Hematopoietic multipotent progenitor cell treated with erythropoietin and hydrocortisone succinate and interleukin-3 and kit ligand, for 8 days (in vitro differentiated cells): ENCODE data around the gene TOMM40.
"Not testable (repeated sequence)": the region's sequence is repeated elsewhere in the genome, so short reads cannot be mapped to it uniquely, and the experiment has no call there.

Experiments used
- DNase-seq: peaks from one replicate; pipeline ENCODE4 v3.0.0-alpha.2; 2015

Gene TOMM40

GRCh38 chr19:44900328-44901244 lies 9.5 kb downstream of the TOMM40 start:
- no peak for DNase-seq

GRCh38 chr19:44903216-44903601 lies 12.2 kb downstream of the TOMM40 start:
- DNase-seq, result no peak

GRCh38 chr19:44903602-44904425 lies 12.8 kb downstream of the TOMM40 start:
- peak; percentile 70 for DNase-seq

GRCh38 chr19:44904426-44904994 lies 13.5 kb downstream of the TOMM40 start:
- DNase-seq, result peak; percentile 24

- DNase-seq, result peak; percentile 43
Observed at GRCh38 chr19:44905437-44906160, 14.5 kb downstream of the TOMM40 start, which contains the start of gene APOE. TSS of gene APOE (plus strand) at chr19:44905796. CDS start at chr19:44906625, 829 bp downstream.

GRCh38 chr19:44907613-44908012 lies 16.6 kb downstream of the TOMM40 start:
- DNase-seq, result no peak

- DNase-seq, result no peak
Observed at GRCh38 chr19:44908074-44908835, 17.2 kb downstream of the TOMM40 start.

- no peak for DNase-seq
Observed at GRCh38 chr19:44908836-44909261, 17.8 kb downstream of the TOMM40 start.

GRCh38 chr19:44909775-44910174 lies 18.7 kb downstream of the TOMM40 start:
- peak; percentile 80 for DNase-seq

GRCh38 chr19:44911896-44912295 lies 20.8 kb downstream of the TOMM40 start:
- not testable (repeated sequence) for DNase-seq

GRCh38 chr19:44912854-44913253 lies 21.8 kb downstream of the TOMM40 start:
- DNase-seq, result peak; percentile 72

- DNase-seq, result peak; percentile 85
Observed at GRCh38 chr19:44913512-44914432, 22.7 kb downstream of the TOMM40 start.

GRCh38 chr19:44914433-44915206 lies 23.6 kb downstream of the TOMM40 start, which contains the start of gene APOC1:
TSS of gene APOC1 (plus strand) at chr19:44914608. CDS start at chr19:44914892, 284 bp downstream.
- peak; percentile 91 for DNase-seq

GRCh38 chr19:44924243-44924725 lies 33.2 kb downstream of the TOMM40 start:
- DNase-seq, result no peak

- peak; percentile 11 for DNase-seq
Observed at GRCh38 chr19:44925114-44925891, 34.2 kb downstream of the TOMM40 start.

GRCh38 chr19:44926245-44927077 lies 35.4 kb downstream of the TOMM40 start:
- DNase-seq, result not testable (repeated sequence)

GRCh38 chr19:44927746-44928145 lies 36.7 kb downstream of the TOMM40 start:
- no peak for DNase-seq

GRCh38 chr19:44930088-44930487 lies 39.0 kb downstream of the TOMM40 start:
- DNase-seq, result no peak
